ENCODE data around the gene EXO5.
"Not testable (repeated sequence)": the region's sequence is repeated elsewhere in the genome, so short reads cannot be mapped to it uniquely, and the experiment has no call there.

EXO5 gene

DNA sequence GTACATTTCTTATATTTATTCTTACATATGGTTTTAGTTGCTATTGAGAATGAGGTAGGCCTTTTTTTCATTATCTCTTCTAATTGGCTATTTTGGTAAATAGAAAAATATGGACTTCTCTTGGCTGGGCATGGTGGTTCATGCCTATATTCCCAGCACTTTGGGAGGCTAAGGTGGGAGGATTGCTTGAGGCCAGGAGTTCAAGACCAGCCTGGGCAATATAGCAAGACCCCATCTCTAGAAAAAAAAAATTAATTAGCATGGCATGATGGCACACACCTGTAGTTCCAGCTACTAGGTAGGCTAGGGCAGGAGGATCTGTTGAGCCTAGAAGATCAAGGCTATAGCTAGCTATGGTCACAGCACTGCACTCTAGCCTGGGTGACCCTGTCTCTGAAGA, 26.0 kb downstream of the EXO5 start:
- H3K4me3 ChIP-seq (ENCODE audit: low read depth, low read length) = no peak overlapping the region
- TF ChIP-seq, protein P1, sequence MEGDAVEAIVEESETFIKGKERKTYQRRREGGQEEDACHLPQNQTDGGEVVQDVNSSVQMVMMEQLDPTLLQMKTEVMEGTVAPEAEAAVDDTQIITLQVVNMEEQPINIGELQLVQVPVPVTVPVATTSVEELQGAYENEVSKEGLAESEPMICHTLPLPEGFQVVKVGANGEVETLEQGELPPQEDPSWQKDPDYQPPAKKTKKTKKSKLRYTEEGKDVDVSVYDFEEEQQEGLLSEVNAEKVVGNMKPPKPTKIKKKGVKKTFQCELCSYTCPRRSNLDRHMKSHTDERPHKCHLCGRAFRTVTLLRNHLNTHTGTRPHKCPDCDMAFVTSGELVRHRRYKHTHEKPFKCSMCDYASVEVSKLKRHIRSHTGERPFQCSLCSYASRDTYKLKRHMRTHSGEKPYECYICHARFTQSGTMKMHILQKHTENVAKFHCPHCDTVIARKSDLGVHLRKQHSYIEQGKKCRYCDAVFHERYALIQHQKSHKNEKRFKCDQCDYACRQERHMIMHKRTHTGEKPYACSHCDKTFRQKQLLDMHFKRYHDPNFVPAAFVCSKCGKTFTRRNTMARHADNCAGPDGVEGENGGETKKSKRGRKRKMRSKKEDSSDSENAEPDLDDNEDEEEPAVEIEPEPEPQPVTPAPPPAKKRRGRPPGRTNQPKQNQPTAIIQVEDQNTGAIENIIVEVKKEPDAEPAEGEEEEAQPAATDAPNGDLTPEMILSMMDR (IDR thresholded peaks at IDR 0.05; ENCODE audit: low read depth, low read length) = no peak
- no peak for TF ChIP-seq MYC (IDR thresholded peaks at IDR 0.05; ENCODE audit: low read depth, low read length)
- TF ChIP-seq, protein P2, sequence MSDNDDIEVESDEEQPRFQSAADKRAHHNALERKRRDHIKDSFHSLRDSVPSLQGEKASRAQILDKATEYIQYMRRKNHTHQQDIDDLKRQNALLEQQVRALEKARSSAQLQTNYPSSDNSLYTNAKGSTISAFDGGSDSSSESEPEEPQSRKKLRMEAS (IDR thresholded peaks at IDR 0.05; ENCODE audit: low read depth, low read length) = no peak
- TF ChIP-seq POLR2A (IDR thresholded peaks at IDR 0.05; ENCODE audit: extremely low read depth, insufficient read length) = no peak
- DNase-seq (ENCODE audit: low read depth) = no peak

DNA sequence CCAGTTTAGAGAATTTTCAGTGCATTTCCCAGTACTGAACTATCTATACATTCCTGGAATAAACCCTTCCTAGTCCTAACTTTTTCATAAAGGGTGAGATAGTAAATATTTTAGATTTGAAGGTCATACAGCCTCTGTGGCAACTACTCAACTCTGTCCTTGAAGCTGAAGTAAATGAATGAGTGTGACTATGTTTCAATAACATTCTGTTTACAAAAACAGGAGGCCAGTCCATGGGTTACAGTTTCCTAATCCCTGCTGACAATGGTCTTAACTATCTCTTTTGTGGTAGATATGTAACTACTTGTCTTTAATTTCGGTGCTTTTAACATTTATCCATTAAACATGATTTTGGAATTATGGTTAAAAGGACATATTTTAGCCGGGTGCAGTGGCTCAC, 27.2 kb downstream of the EXO5 start:
- DNase-seq (ENCODE audit: low read depth) = no peak
- no peak overlapping the region for H3K4me3 ChIP-seq (ENCODE audit: low read depth, low read length)
- no peak for TF ChIP-seq MYC (IDR thresholded peaks at IDR 0.05; ENCODE audit: low read depth, low read length)
- TF ChIP-seq, protein P2 (IDR thresholded peaks at IDR 0.05; ENCODE audit: low read depth, low read length) = no peak
- no peak for TF ChIP-seq POLR2A (IDR thresholded peaks at IDR 0.05; ENCODE audit: extremely low read depth, insufficient read length)
- TF ChIP-seq, protein P1 (IDR thresholded peaks at IDR 0.05; ENCODE audit: low read depth, low read length) = no peak

DNA sequence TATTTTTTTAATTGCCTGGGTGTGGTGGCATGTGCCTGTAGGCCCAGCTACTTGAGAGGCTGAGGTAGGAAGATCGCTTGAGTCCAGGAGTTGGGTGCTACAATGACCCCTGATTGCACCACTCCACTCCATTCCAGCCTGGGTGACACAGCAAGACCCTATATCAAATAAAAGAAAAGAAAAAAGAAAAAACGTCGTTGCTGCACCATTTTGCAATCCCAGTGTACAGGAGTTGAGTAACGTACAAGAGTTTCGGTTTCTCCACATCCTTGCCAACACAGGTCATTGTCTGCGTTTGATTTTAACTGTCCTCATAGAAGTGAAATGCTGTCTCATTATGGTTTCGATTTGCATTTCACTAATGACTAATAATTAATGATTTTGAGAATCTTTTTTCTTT, 30.8 kb downstream of the EXO5 start:
- DNase-seq (ENCODE audit: low read depth) = peak; percentile 91
- TF ChIP-seq, protein P1 (IDR thresholded peaks at IDR 0.05; ENCODE audit: low read depth, low read length) = no peak
- TF ChIP-seq POLR2A (IDR thresholded peaks at IDR 0.05; ENCODE audit: extremely low read depth, insufficient read length) (no peak), MYC (IDR thresholded peaks at IDR 0.05; ENCODE audit: low read depth, low read length) (no peak)
- TF ChIP-seq, protein P2 (IDR thresholded peaks at IDR 0.05; ENCODE audit: low read depth, low read length) = no peak
- peak overlapping the region; percentile 32 for H3K4me3 ChIP-seq (ENCODE audit: low read depth, low read length)

DNA sequence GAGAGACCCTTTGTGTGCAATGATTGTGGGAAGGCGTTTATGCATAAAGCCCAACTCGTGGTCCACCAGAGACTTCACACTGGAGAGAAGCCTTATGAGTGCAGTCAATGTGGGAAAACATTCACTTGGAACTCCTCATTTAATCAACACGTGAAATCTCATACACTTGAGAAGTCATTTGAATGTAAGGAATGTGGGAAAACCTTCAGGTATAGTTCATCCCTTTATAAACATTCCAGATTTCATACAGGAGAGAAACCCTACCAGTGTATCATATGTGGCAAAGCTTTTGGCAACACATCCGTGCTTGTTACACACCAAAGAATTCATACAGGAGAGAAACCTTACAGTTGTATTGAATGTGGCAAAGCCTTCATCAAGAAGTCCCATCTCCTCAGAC, 38.4 kb downstream of the EXO5 start:
- H3K4me3 ChIP-seq (ENCODE audit: low read depth, low read length) = no peak overlapping the region
- no peak for DNase-seq (ENCODE audit: low read depth)
- no peak for TF ChIP-seq POLR2A (IDR thresholded peaks at IDR 0.05; ENCODE audit: extremely low read depth, insufficient read length)
- TF ChIP-seq, protein P2 (IDR thresholded peaks at IDR 0.05; ENCODE audit: low read depth, low read length) = no peak
- TF ChIP-seq MYC (IDR thresholded peaks at IDR 0.05; ENCODE audit: low read depth, low read length) = no peak
- TF ChIP-seq, protein P1 (IDR thresholded peaks at IDR 0.05; ENCODE audit: low read depth, low read length) = no peak

DNA sequence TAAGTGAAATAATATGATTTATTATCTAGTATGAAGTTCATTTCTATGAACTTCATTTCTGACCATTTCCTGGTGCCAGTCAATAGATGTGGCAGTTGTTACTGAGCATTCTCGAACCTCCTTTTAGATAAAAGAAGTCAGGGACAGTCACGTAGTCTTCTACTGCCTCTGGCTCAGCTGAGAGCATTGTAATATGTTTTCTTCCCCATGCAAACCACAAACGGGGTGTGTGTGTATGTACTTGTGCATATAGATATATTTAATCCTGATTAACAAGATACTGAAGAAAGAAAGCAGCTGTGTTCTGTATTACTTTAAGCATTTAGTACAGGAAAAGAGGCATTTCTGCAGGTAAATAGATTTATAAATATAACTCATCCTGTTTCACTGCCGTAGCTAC, 44.5 kb downstream of the EXO5 start:
- TF ChIP-seq, protein P2 (IDR thresholded peaks at IDR 0.05; ENCODE audit: low read depth, low read length) = no peak
- TF ChIP-seq, protein P1 (IDR thresholded peaks at IDR 0.05; ENCODE audit: low read depth, low read length) = no peak
- no peak for TF ChIP-seq POLR2A (IDR thresholded peaks at IDR 0.05; ENCODE audit: extremely low read depth, insufficient read length)
- no peak for TF ChIP-seq MYC (IDR thresholded peaks at IDR 0.05; ENCODE audit: low read depth, low read length)
- no peak for DNase-seq (ENCODE audit: low read depth)
- H3K4me3 ChIP-seq (ENCODE audit: low read depth, low read length) = no peak overlapping the region

DNA sequence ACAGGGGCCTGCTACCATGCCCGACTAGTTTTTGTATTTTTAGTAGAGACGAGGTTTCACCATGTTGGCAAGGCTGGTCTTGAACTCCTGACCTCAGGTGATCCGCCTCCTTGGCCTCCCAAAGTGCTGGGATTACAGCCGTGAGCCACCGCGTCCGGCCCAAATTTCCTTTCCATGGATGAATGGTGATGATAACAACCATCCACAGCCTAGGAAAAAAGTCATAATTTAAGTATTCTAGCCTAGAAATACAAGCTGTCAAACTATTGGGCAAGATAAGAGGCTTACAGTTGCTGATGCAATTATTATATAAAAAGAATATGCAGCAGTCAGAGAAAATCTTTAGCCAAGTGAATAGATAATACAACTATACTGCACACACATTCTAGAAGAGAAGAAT, 46.2 kb downstream of the EXO5 start:
- DNase-seq (ENCODE audit: low read depth); H3K4me3 ChIP-seq (ENCODE audit: low read depth, low read length): not testable (repeated sequence)
